Thyroid gland (tissue), 4 donors: ENCODE measurements around the gene SCP2. TPM values are rescaled to one million over a fixed set of nuclear protein-coding genes. Genes with fewer than 3 reads are reported as not detected.

Experiments used
- DNase-seq, 2 donors: peaks; one replicate each; pipeline ENCODE4 v3.0.0-alpha.2; 2019
- H3K27ac ChIP-seq, 3 donors: fragments of 200-600 bp; sonication (generic); 1 replicate in 2 of 3; 2 replicates in 1 of 3; pipeline ENCODE4 v1.5.1; 2016 to 2019; ENCODE audit warnings: mild to moderate bottlenecking in 1 of 3, moderate library complexity in 1 of 3
- H3K27me3 ChIP-seq: fragments of 200-600 bp; sonication (generic); one replicate; pipeline ENCODE4 v1.5.1; 2019
- H3K36me3 ChIP-seq, 2 donors: fragments of 200-600 bp; sonication (generic); one replicate each; pipeline ENCODE4 v1.5.1; 2016 to 2019
- H3K4me1 ChIP-seq, 2 donors: fragments of 200-600 bp; sonication (generic); one replicate each; pipeline ENCODE4 v1.5.1; 2017 to 2019
- H3K4me3 ChIP-seq, 3 donors: fragments of 200-600 bp; sonication (generic); replicated peaks in 1 of 3; 1 replicate in 2 of 3; 2 replicates in 1 of 3; pipeline ENCODE4 v1.5.1; 2016; ENCODE audit warnings: mild to moderate bottlenecking in 1 of 3
- H3K9me3 ChIP-seq: fragments of 200-600 bp; sonication (generic); one replicate; pipeline ENCODE4 v1.5.1; 2017
- CTCF ChIP-seq, 6 experiments: fragments of 200-600 bp in 3 of 6; fragments of 450-650 bp in 3 of 6; sonication (generic) in 3 of 6; IDR thresholded peaks; one replicate each; pipeline ENCODE4 v1.5.1; 2016 to 2019; ENCODE audit warnings: antibody characterized with exemption in 6 of 6, mild to moderate bottlenecking in 2 of 6, inconsistent platforms in 1 of 6, moderate library complexity in 1 of 6
- POLR2A ChIP-seq, 2 donors: fragments of 450-650 bp; IDR thresholded peaks; one replicate each; pipeline ENCODE4 v1.6.1; 2017; ENCODE audit warnings: antibody characterized with exemption in 2 of 2, mild to moderate bottlenecking in 2 of 2, moderate library complexity in 1 of 2
- WGBS, 2 donors: methylation state at CpG; one replicate each; pipeline ENCODE4 v1.1.5; 2017; 5-methylcytosine and 5-hydroxymethylcytosine counted together
- intact Hi-C: fragments of 100-400 bp; cut with DNase I; formaldehyde crosslinking; loops from one replicate; pipeline ENCODE4 v1.15.1; 2023
- total RNA-seq, 4 donors: library from RNA; depleted of rRNA; stranded (reverse); fragments of >200 nt; gene quantifications; one replicate each; pipeline ENCODE4 v1.2.3, GENCODE V29; 2016

SCP2 gene
- total RNA-seq, 4 donors from 2014 or later = 114 to 181 (median 164) TPM

GRCh38 chr1:53066488-53066887, 139.4 kb downstream of the SCP2 start:
- Histone ChIP-seq H3K27ac (no peak overlapping the region), H3K36me3 (no peaks in the 10 kb centered on the region), H3K4me3 (no peak overlapping the region), H3K9me3 (no peaks in the 10 kb centered on the region), H3K4me1 (peaks cover 13 to 17% of the 10 kb centered on the region in 2 donors), H3K27me3 (peaks cover 5% of the 10 kb centered on the region)
- DNase-seq = no peak
- 80 to 82% methylated on average over 6 of the region's 6 CpGs for WGBS, 2 donors
- intact Hi-C loops = no loop called here
- no peak for TF ChIP-seq CTCF (IDR thresholded peaks at IDR 0.05)
- no peak for TF ChIP-seq POLR2A (IDR thresholded peaks at IDR 0.05)

- Histone ChIP-seq H3K4me1 (peaks cover 10 to 11% of the 10 kb centered on the region in 2 donors), H3K4me3 (no peak overlapping the region), H3K27me3 (peaks cover 5% of the 10 kb centered on the region), H3K36me3 (no peaks in the 10 kb centered on the region), H3K9me3 (no peaks in the 10 kb centered on the region), H3K27ac (no peak overlapping the region)
- WGBS, 2 donors = 82 to 86% methylated on average over 13 of the region's 13 CpGs
- intact Hi-C loops = no loop called here
- no peak for TF ChIP-seq CTCF (IDR thresholded peaks at IDR 0.05)
- no peak for TF ChIP-seq POLR2A (IDR thresholded peaks at IDR 0.05)
- no peak for DNase-seq
Observed at GRCh38 chr1:53066891-53067738, 140.0 kb downstream of the SCP2 start.

- H3K4me1 ChIP-seq = peaks cover 3% of the 10 kb centered on the region in 2 donors
- 74 to 89% methylated on average over 2 of the region's 2 CpGs for WGBS, 2 donors
- H3K36me3 ChIP-seq = no peaks in the 10 kb centered on the region
- intact Hi-C loops = no loop called here
- no peak overlapping the region for H3K27ac ChIP-seq
- DNase-seq = no peak
- no peak overlapping the region for H3K4me3 ChIP-seq
- no peak for TF ChIP-seq POLR2A (IDR thresholded peaks at IDR 0.05)
- TF ChIP-seq CTCF (IDR thresholded peaks at IDR 0.05) = no peak
- H3K27me3 ChIP-seq = peaks cover 3% of the 10 kb centered on the region
- no peaks in the 10 kb centered on the region for H3K9me3 ChIP-seq
Observed at GRCh38 chr1:53067886-53068285, 140.8 kb downstream of the SCP2 start.

- 90 to 93% methylated on average over 5 to 7 of the region's 7 CpGs for WGBS, 2 donors
- DNase-seq = no peak
- no peaks in the 10 kb centered on the region for H3K9me3 ChIP-seq
- H3K36me3 ChIP-seq = no peaks in the 10 kb centered on the region
- no peak overlapping the region for H3K27ac ChIP-seq
- no peaks in the 10 kb centered on the region for H3K27me3 ChIP-seq
- TF ChIP-seq POLR2A (IDR thresholded peaks at IDR 0.05) (no peak), CTCF (IDR thresholded peaks at IDR 0.05) (no peak)
- intact Hi-C loops = no loop called here
- no peak overlapping the region for H3K4me3 ChIP-seq
- H3K4me1 ChIP-seq = no peaks in the 10 kb centered on the region
Observed at GRCh38 chr1:53068314-53069099, 141.4 kb downstream of the SCP2 start.

- intact Hi-C loops = no loop called here
Observed at GRCh38 chr1:53069265-53069662, 142.2 kb downstream of the SCP2 start.

More at GRCh38 chr1:53069265-53069662, 142.2 kb downstream of the SCP2 start:
- Histone ChIP-seq H3K9me3 (no peaks in the 10 kb centered on the region), H3K4me3 (no peak overlapping the region), H3K36me3 (no peaks in the 10 kb centered on the region), H3K27me3 (no peaks in the 10 kb centered on the region), H3K27ac (no peak overlapping the region), H3K4me1 (no peaks in the 10 kb centered on the region)
- TF ChIP-seq CTCF (IDR thresholded peaks at IDR 0.05) = no peak
- no peak for TF ChIP-seq POLR2A (IDR thresholded peaks at IDR 0.05)
- WGBS, 2 donors = 74 to 83% methylated on average over 3 to 7 of the region's 7 CpGs
- DNase-seq = no peak
